GM12872 (cell line): ENCODE data around the gene ANKRD34C.

Source experiments
- TF ChIP-seq, protein P1 (sequence below): IDR thresholded peaks from 3 replicates; pipeline ENCODE4 v1.5.1; 2011; ENCODE audit warnings: low read depth, mild to moderate bottlenecking, low read length, moderate library complexity; ENCODE audit not compliant: insufficient read depth

Gene ANKRD34C

DNA sequence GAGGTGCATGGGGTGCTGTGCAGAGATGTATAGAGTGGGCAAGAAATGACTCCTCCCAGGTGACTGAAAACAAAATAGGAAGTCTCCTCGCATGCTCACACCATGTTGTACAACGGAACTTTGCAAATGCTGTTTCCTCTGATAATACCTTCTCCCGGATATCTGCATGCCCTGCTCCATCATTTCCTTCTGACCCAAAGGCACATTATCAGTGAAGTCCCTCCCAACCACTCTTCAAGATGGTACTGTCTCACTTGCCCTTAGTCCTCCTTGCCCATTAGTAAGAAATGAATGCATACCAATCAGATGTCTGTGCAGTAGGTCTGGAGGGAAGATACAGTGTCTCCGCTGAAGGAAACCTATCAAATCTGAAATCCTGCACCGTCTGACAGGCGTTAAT, 40.4 kb downstream of the ANKRD34C start:
- TF ChIP-seq, protein P1, sequence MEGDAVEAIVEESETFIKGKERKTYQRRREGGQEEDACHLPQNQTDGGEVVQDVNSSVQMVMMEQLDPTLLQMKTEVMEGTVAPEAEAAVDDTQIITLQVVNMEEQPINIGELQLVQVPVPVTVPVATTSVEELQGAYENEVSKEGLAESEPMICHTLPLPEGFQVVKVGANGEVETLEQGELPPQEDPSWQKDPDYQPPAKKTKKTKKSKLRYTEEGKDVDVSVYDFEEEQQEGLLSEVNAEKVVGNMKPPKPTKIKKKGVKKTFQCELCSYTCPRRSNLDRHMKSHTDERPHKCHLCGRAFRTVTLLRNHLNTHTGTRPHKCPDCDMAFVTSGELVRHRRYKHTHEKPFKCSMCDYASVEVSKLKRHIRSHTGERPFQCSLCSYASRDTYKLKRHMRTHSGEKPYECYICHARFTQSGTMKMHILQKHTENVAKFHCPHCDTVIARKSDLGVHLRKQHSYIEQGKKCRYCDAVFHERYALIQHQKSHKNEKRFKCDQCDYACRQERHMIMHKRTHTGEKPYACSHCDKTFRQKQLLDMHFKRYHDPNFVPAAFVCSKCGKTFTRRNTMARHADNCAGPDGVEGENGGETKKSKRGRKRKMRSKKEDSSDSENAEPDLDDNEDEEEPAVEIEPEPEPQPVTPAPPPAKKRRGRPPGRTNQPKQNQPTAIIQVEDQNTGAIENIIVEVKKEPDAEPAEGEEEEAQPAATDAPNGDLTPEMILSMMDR, result no peak

GRCh38 chr15:79329171-79329611, 46.7 kb downstream of the ANKRD34C start:
- TF ChIP-seq, protein P1, result no peak
